Vagina (tissue), 2 donors: ENCODE results near the gene MVK.

ENCODE experiments used
- CTCF ChIP-seq, 3 experiments: fragments of 450-650 bp in 2 of 3; fragments of 200-600 bp in 1 of 3; sonication (generic) in 1 of 3; IDR thresholded peaks; one replicate each; pipeline ENCODE4 v1.5.1; 2017 to 2019; ENCODE audit warnings: antibody characterized with exemption in 3 of 3, mild to moderate bottlenecking in 2 of 3, moderate library complexity in 2 of 3
- POLR2A ChIP-seq, 2 donors: fragments of 450-650 bp; IDR thresholded peaks; one replicate each; pipeline ENCODE4 v1.6.1; 2017; ENCODE audit warnings: antibody characterized with exemption in 2 of 2, mild to moderate bottlenecking in 2 of 2, moderate library complexity in 2 of 2
- POLR2AphosphoS5 ChIP-seq, 2 donors: sonication (generic); formaldehyde crosslinking; IDR thresholded peaks; one replicate each; pipeline ENCODE4 v1.9.0; 2017; ENCODE audit warnings: antibody characterized with exemption in 2 of 2, mild to moderate bottlenecking in 2 of 2, low read depth in 1 of 2; ENCODE audit not compliant: insufficient read depth in 1 of 2

DNA sequence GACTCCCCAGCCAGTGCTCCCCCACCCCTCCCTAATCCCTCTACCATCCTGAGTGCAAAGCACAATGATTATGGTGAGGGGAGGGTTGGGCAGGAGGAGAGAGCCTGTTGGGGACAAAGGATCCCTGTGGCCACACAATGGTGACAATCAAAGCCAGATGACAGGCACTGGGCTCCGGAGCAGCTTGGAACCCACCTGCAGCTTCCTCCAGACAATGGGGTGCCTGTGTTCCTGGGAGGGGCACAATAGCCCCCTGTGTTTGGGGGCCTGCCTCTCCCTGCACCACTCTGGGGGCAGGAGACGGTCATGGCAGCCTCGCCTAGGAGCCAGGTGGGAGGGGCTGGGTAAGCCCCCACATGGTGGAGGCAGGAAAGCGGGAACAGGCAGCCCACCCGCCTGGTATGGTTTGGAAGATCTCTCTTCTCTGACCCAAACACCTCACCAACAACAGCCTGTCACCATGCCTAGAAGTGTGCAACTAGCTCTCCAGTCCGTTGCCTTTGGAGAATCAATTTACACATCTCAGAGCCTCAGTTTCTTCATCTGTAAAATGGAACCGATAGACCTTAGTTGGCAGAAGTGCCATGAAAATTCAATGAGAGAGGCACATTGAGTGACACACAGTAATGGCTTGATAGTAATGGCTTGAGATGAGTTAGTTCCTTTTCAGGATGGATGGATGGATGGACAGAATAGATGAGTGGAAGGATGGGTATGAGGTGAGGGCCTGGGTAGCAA is 53.0 kb downstream of the MVK start:
- TF ChIP-seq CTCF (IDR thresholded peaks at IDR 0.05) (no peak), POLR2A (IDR thresholded peaks at IDR 0.05) (no peak), POLR2AphosphoS5 (IDR thresholded peaks at IDR 0.05; ENCODE audit: insufficient read depth in 1 of 2, low read depth in 1 of 2) (no peak)
